Measurements from ENCODE around the gene CORIN. TPM values are rescaled to one million over a fixed set of nuclear protein-coding genes. Genes with fewer than 3 reads are reported as not detected.

CORIN gene
- total RNA-seq, 1 donor from 2014 or later, result 2.6 TPM

DNA sequence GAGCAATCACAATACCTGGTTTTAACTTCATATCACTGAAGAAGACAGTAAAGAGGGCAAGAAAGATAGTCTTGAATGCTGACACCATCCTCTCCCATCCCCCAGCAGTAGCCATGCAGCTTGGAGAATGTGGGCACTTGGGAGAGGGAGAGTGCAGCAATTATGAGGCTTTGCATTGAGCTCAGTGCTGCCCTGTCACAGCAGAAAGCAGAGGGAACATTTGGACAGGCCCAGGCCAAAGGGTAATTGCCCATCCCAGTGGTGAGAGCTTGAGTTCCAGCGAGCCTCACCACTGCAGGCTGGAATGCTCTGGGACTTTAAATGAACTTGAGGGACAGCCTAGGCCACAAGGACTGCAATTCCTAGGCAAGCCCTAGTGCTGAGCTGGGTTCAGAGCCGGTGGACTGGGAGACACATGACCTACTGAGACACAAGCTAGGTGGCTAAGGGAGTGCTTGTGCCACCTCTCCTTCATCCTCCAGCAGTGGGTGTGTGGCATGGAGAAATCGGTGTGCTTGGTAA, 36.3 kb downstream of the CORIN start:
- no peak overlapping the region for H3K4me3 Mint-ChIP-seq (ENCODE audit: unreplicated experiment)
- H3K36me3 Mint-ChIP-seq (ENCODE audit: unreplicated experiment), result no peaks in the 10 kb centered on the region
- DNase-seq (ENCODE audit: extremely low spot score, unreplicated experiment), result no peak
- H3K9me3 Mint-ChIP-seq (ENCODE audit: unreplicated experiment), result no peaks in the 10 kb centered on the region
- no peaks in the 10 kb centered on the region for H3K4me1 Mint-ChIP-seq (ENCODE audit: unreplicated experiment)
- H3K27me3 Mint-ChIP-seq (ENCODE audit: unreplicated experiment), result peaks cover 12% of the 10 kb centered on the region
- TF ChIP-seq, protein P1, sequence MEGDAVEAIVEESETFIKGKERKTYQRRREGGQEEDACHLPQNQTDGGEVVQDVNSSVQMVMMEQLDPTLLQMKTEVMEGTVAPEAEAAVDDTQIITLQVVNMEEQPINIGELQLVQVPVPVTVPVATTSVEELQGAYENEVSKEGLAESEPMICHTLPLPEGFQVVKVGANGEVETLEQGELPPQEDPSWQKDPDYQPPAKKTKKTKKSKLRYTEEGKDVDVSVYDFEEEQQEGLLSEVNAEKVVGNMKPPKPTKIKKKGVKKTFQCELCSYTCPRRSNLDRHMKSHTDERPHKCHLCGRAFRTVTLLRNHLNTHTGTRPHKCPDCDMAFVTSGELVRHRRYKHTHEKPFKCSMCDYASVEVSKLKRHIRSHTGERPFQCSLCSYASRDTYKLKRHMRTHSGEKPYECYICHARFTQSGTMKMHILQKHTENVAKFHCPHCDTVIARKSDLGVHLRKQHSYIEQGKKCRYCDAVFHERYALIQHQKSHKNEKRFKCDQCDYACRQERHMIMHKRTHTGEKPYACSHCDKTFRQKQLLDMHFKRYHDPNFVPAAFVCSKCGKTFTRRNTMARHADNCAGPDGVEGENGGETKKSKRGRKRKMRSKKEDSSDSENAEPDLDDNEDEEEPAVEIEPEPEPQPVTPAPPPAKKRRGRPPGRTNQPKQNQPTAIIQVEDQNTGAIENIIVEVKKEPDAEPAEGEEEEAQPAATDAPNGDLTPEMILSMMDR (IDR thresholded peaks at IDR 0.05), result no peak
- H3K27ac Mint-ChIP-seq (ENCODE audit: unreplicated experiment), result no peak overlapping the region

DNA sequence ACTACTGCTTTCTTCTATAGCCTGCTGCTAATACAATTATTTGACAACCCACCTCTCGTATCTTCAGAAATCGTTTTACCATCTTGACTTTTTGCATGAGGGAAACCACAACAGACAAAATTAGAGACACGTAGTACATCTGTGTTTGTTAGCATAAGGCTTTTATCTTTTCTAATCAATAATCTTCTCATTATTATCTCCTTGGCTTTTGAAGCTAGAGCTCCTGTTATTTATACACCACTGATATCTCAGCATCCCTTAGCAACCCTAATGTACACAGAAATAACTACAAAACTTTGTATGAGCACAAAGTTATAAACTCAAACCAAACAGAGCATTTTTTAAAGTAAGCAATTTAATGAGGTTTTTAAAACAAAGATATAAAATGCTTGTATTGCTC, 39.7 kb downstream of the CORIN start:
- Mint-ChIP-seq H3K36me3 (ENCODE audit: unreplicated experiment) (no peaks in the 10 kb centered on the region), H3K4me1 (ENCODE audit: unreplicated experiment) (no peaks in the 10 kb centered on the region), H3K9me3 (ENCODE audit: unreplicated experiment) (no peaks in the 10 kb centered on the region), H3K27me3 (ENCODE audit: unreplicated experiment) (peaks cover 30% of the 10 kb centered on the region), H3K4me3 (ENCODE audit: unreplicated experiment) (no peak overlapping the region), H3K27ac (ENCODE audit: unreplicated experiment) (no peak overlapping the region)
- TF ChIP-seq, protein P1 (IDR thresholded peaks at IDR 0.05), result no peak
- DNase-seq (ENCODE audit: extremely low spot score, unreplicated experiment), result no peak

DNA sequence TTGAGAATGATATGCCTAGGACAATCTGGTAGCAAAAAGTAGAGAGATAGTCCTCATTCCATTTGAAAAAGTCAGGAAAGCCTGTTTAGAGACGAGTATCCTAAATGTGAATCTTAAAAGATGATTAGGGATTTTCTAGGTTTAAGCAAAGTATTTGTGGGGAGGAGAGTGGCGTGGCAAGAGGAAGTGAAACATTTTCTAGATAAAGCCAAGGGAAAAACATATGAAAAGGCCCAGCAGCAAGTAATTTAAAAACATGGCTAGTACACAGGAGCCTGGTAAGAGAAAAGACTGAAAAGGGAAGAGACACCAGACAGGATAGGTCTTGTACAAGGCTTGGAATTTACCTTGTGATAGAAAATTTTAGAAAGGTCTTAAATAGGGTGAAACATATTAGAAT, 45.9 kb downstream of the CORIN start:
- Mint-ChIP-seq H3K4me1 (ENCODE audit: unreplicated experiment) (no peaks in the 10 kb centered on the region), H3K4me3 (ENCODE audit: unreplicated experiment) (no peak overlapping the region), H3K27ac (ENCODE audit: unreplicated experiment) (no peak overlapping the region), H3K9me3 (ENCODE audit: unreplicated experiment) (no peaks in the 10 kb centered on the region), H3K36me3 (ENCODE audit: unreplicated experiment) (no peaks in the 10 kb centered on the region), H3K27me3 (ENCODE audit: unreplicated experiment) (peaks cover 36% of the 10 kb centered on the region)
- DNase-seq (ENCODE audit: extremely low spot score, unreplicated experiment), result no peak
- TF ChIP-seq, protein P1 (IDR thresholded peaks at IDR 0.05), result no peak

DNA sequence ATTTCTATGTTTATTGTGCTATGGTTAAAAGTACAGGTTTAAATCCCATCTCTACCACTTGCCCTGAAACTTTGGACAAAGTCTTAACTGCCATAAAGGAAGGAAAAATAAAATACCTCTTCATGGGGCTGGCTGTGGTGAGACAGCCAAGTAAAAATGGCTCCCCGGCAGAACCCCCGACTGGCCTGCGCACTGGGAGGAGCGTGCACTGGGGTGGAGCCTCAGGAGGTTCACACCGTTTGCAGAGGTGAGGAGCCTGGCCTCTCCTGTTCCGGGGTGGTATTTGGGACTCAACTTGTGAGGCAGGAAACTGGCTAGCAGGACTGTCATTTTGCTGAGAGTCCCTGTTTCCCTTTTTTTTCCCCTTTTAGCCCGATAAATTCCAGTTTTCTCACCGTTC, 47.8 kb downstream of the CORIN start:
- Mint-ChIP-seq H3K27ac (ENCODE audit: unreplicated experiment) (no peak overlapping the region), H3K9me3 (ENCODE audit: unreplicated experiment) (no peaks in the 10 kb centered on the region), H3K36me3 (ENCODE audit: unreplicated experiment) (no peaks in the 10 kb centered on the region), H3K4me3 (ENCODE audit: unreplicated experiment) (no peak overlapping the region), H3K4me1 (ENCODE audit: unreplicated experiment) (no peaks in the 10 kb centered on the region), H3K27me3 (ENCODE audit: unreplicated experiment) (peaks cover 37% of the 10 kb centered on the region)
- TF ChIP-seq, protein P1 (IDR thresholded peaks at IDR 0.05), result no peak
- DNase-seq (ENCODE audit: extremely low spot score, unreplicated experiment), result no peak

DNA sequence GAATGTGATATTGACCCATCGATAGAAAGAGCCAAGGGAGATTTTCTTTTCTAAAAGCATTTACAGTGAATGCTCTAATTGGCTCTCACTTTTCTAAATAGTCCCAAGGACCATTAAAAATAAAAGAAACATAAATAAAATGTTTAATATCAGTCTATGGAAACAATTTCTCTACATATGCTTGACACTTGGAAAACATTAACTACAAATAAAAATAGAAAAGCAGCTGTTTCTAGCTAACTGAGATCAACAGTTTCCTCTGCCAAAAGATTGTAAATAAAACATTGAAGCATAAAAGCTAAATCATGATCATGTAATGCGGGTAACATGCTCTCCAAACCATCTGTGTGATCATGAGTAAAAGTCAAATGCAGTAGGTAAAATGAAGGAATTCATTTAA, 49.7 kb downstream of the CORIN start:
- H3K9me3 Mint-ChIP-seq (ENCODE audit: unreplicated experiment), result no peaks in the 10 kb centered on the region
- TF ChIP-seq, protein P1 (IDR thresholded peaks at IDR 0.05), result no peak

More for the DNA sequence above, 49.7 kb downstream of the CORIN start:
- Mint-ChIP-seq H3K27me3 (ENCODE audit: unreplicated experiment) (peaks cover 26% of the 10 kb centered on the region), H3K4me1 (ENCODE audit: unreplicated experiment) (no peaks in the 10 kb centered on the region), H3K4me3 (ENCODE audit: unreplicated experiment) (no peak overlapping the region), H3K27ac (ENCODE audit: unreplicated experiment) (no peak overlapping the region), H3K36me3 (ENCODE audit: unreplicated experiment) (no peaks in the 10 kb centered on the region)
- DNase-seq (ENCODE audit: extremely low spot score, unreplicated experiment), result no peak
